SK-N-SH (cell line): Measurements from ENCODE around the gene DDA1. TPM values are rescaled to one million over a fixed set of nuclear protein-coding genes. Genes with fewer than 3 reads are reported as not detected.

ENCODE experiments used
- CTCF ChIA-PET: fragments of 300-600, 350-600 bp; formaldehyde crosslinking; extraction: SDS; loops from one replicate; lab custom pipeline; 2021; lab: Yijun Ruan, JAX
- POLR2A ChIA-PET: fragments of 350-600 bp; sonication (Branson Sonifier 250); formaldehyde crosslinking; extraction: SDS; loops from one replicate; lab custom pipeline; 2020; ENCODE audit warnings: antibody characterized with exemption, inconsistent platforms; lab: Yijun Ruan, JAX
- DNase-seq: peaks from one replicate; pipeline ENCODE4 v3.0.0; 2012
- H2AFZ ChIP-seq: fragments of 200-600 bp; sonication (generic); 2 replicates; pipeline ENCODE4 v1.8.1; 2016; ENCODE audit warnings: antibody characterized with exemption, mild to moderate bottlenecking, low read depth
- H3F3A ChIP-seq: fragments of 200-600 bp; sonication (generic); replicated peaks from 2 replicates; pipeline ENCODE3; 2016; ENCODE audit warnings: antibody characterized with exemption, mild to moderate bottlenecking; ENCODE audit not compliant: insufficient read depth
- H3K27ac ChIP-seq, 2 experiments: fragments of 200-500 bp in 1 of 2; fragments of 200-600 bp in 1 of 2; sonication (Bioruptor generic) in 1 of 2; sonication (generic), shearing (Covaris generic) in 1 of 2; 2 replicates each; pipeline versions ENCODE4 v1.5.1 to v1.6.1; 2014 to 2016; ENCODE audit warnings: low read depth in 2 of 2, inconsistent platforms in 1 of 2, low read length in 1 of 2, mild to moderate bottlenecking in 1 of 2, mixed read lengths in 1 of 2
- H3K27me3 ChIP-seq: fragments of 200-600 bp; sonication (generic), shearing (Covaris generic); 2 replicates; pipeline ENCODE4 v1.6.1; 2016; ENCODE audit warnings: mixed run types; ENCODE audit not compliant: insufficient read depth
- H3K36me3 ChIP-seq, 2 experiments: fragments of 200-500 bp in 1 of 2; fragments of 200-600 bp in 1 of 2; sonication (Bioruptor generic) in 1 of 2; sonication (generic) in 1 of 2; replicated peaks in 1 of 2; 2 replicates each; pipeline versions ENCODE3 to v1.5.1; 2014 to 2016; ENCODE audit warnings: low read length in 1 of 2, mild to moderate bottlenecking in 1 of 2; ENCODE audit not compliant: insufficient read depth in 2 of 2, control insufficient read depth in 1 of 2
- H3K4me1 ChIP-seq, 2 experiments: fragments of 200-500 bp in 1 of 2; fragments of 200-600 bp in 1 of 2; sonication (Bioruptor generic) in 1 of 2; sonication (generic), shearing (Covaris generic) in 1 of 2; 2 replicates each; pipeline versions ENCODE4 v1.5.1 to v1.6.1; 2014 to 2016; ENCODE audit warnings: low read depth in 1 of 2, low read length in 1 of 2, mixed run types in 1 of 2; ENCODE audit not compliant: insufficient read depth in 2 of 2, control insufficient read depth in 1 of 2
- H3K4me2 ChIP-seq: fragments of 200-600 bp; sonication (generic), shearing (Covaris generic); 2 replicates; pipeline ENCODE4 v1.6.1; 2017; ENCODE audit warnings: mixed run types
- H3K4me3 ChIP-seq, 2 experiments: fragments of 200-500 bp in 1 of 2; fragments of 200-600 bp in 1 of 2; sonication (Bioruptor generic) in 1 of 2; sonication (generic), shearing (Covaris generic) in 1 of 2; 2 replicates each; pipeline versions ENCODE4 v1.5.1 to v1.8.1; 2014 to 2016; ENCODE audit warnings: low read depth in 2 of 2, inconsistent platforms in 1 of 2, low read length in 1 of 2, mild to moderate bottlenecking in 1 of 2, mixed read lengths in 1 of 2, moderate library complexity in 1 of 2
- H3K79me2 ChIP-seq: fragments of 200-600 bp; sonication (generic); 2 replicates; pipeline ENCODE4 v1.8.1; 2017; ENCODE audit warnings: mild to moderate bottlenecking; ENCODE audit not compliant: insufficient read depth
- H3K9ac ChIP-seq: fragments of 200-600 bp; sonication (generic); 2 replicates; pipeline ENCODE4 v1.6.1; 2017; ENCODE audit warnings: mixed run types
- H3K9me2 ChIP-seq: fragments of 200-600 bp; sonication (generic); 2 replicates; pipeline ENCODE4 v1.6.1; 2017; ENCODE audit warnings: mixed run types
- H3K9me3 ChIP-seq: fragments of 200-600 bp; sonication (generic); 2 replicates; pipeline ENCODE4 v1.6.1; 2017; ENCODE audit warnings: mixed run types, mild to moderate bottlenecking, moderate library complexity
- H4K20me1 ChIP-seq: fragments of 200-600 bp; sonication (generic); 2 replicates; pipeline ENCODE4 v1.6.1; 2017; ENCODE audit warnings: mild to moderate bottlenecking, mixed run types; ENCODE audit not compliant: insufficient read depth
- CHD2 ChIP-seq: fragments of 150-350 bp; IDR thresholded peaks from 2 replicates; pipeline ENCODE4 v1.6.1; 2018; ENCODE audit warnings: low read length; ENCODE audit not compliant: partially characterized antibody
- ELF1 ChIP-seq: IDR thresholded peaks from 2 replicates; pipeline ENCODE4 v1.4.0; 2012
- EZH2phosphoT487 ChIP-seq: fragments of 200-600 bp; sonication (generic); IDR thresholded peaks from 2 replicates; pipeline ENCODE4 v1.6.1; 2017; ENCODE audit warnings: low read depth, mixed run types, mild to moderate bottlenecking, antibody characterized with exemption, moderate library complexity, borderline replicate concordance
- JUND ChIP-seq: IDR thresholded peaks from 2 replicates; pipeline ENCODE4 v1.4.0; 2012
- MEF2A ChIP-seq: IDR thresholded peaks from 2 replicates; pipeline ENCODE4 v1.4.0; 2012; ENCODE audit warnings: low read depth, borderline replicate concordance
- MXI1 ChIP-seq: IDR thresholded peaks from 2 replicates; pipeline ENCODE4 v1.6.1; 2012; ENCODE audit warnings: mild to moderate bottlenecking, low read depth, low read length, improper control_type of control experiment
- POLR2AphosphoS5 ChIP-seq: IDR thresholded peaks from 2 replicates; pipeline ENCODE4 v1.6.1; 2012; ENCODE audit warnings: low read depth, low read length
- RCOR1 ChIP-seq: fragments of 150-350 bp; IDR thresholded peaks from 2 replicates; pipeline ENCODE4 v1.6.1; 2017; ENCODE audit warnings: antibody characterized with exemption, low read length
- RXRA ChIP-seq: IDR thresholded peaks from 2 replicates; pipeline ENCODE4 v1.4.0; 2012; ENCODE audit warnings: low read depth, mild to moderate bottlenecking, borderline replicate concordance
- SIN3A ChIP-seq: IDR thresholded peaks from 2 replicates; pipeline ENCODE4 v1.6.1; 2012; ENCODE audit warnings: low read depth, mild to moderate bottlenecking, low read length, moderate library complexity, borderline replicate concordance
- SMC3 ChIP-seq: IDR thresholded peaks from 2 replicates; pipeline ENCODE4 v1.6.1; 2012; ENCODE audit warnings: low read depth, low read length, improper control_type of control experiment
- TAF1 ChIP-seq: IDR thresholded peaks from 2 replicates; pipeline ENCODE4 v1.6.1; 2012; ENCODE audit warnings: low read depth, mild to moderate bottlenecking, low read length, moderate library complexity, borderline replicate concordance
- TCF12 ChIP-seq: IDR thresholded peaks from 2 replicates; pipeline ENCODE4 v1.4.0; 2012
- WGBS: methylation state at CpG from one replicate; pipeline ENCODE4 v1.1.6; 2017; ENCODE audit warnings: low lambda C conversion rate; 5-methylcytosine and 5-hydroxymethylcytosine counted together
- polyA plus RNA-seq, 3 experiments: library from polyadenylated mRNA; depleted of rRNA; stranded (reverse); fragments of >200 nt; gene quantifications; 2 replicates each; pipeline ENCODE4 v1.2.3, GENCODE V29; 2012
- TF ChIP-seq, protein P1 (sequence below): fragments of 150-350 bp; IDR thresholded peaks from 2 replicates; pipeline ENCODE4 v1.6.1; 2017; ENCODE audit warnings: antibody characterized with exemption, low read length, low read depth, borderline replicate concordance
- TF ChIP-seq, protein P2 (sequence below): IDR thresholded peaks from 2 replicates; pipeline ENCODE4; 2012
- TF ChIP-seq, protein P3 (sequence below): IDR thresholded peaks from 2 replicates; pipeline ENCODE4 v1.4.0; 2012; ENCODE audit warnings: low read depth, borderline replicate concordance
- TF ChIP-seq, protein P4 (sequence below): fragments of 200-600 bp; sonication (generic); IDR thresholded peaks from 2 replicates; pipeline ENCODE4 v1.6.1; 2017; ENCODE audit warnings: antibody characterized with exemption, mild to moderate bottlenecking, moderate library complexity
- TF ChIP-seq, protein P5 (sequence below): fragments of 150-350 bp; IDR thresholded peaks from 2 replicates; pipeline ENCODE4 v1.6.1; 2016; ENCODE audit warnings: mild to moderate bottlenecking, low read depth, low read length
- TF ChIP-seq, protein P6 (sequence below): IDR thresholded peaks from 2 replicates; pipeline ENCODE4 v1.4.0; 2012; ENCODE audit warnings: low read depth

Gene DDA1
- polyA plus RNA-seq, 1 of the 3 experiments (the other 2 are of a cell fraction) = 135 TPM

DNA sequence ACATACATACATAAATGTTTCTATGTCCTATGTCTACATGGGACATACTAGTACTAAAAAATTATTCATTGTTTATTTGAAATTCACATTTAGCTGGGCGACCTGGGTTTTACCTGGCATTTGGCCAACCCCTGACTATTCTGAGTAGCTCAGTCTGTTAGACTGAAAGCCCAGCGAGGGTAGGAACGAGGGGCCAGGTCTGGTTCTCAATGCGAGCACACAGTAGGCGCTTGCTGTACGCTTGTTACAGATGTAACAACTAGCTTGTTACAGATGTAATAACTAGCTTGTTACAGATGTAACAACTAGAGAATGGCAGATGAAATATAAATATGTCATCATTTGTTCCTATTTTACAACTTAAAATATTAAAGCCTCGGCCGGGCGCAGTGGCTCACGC is 26.2 kb downstream of the DDA1 start:
- H3K27me3 ChIP-seq = no peaks in the 10 kb centered on the region
- H3K79me2 ChIP-seq = peaks cover 8% of the 10 kb centered on the region; the same call in 1 of the 2 replicates
- no peaks in the 10 kb centered on the region for H3K9me2 ChIP-seq
- no peak for DNase-seq
- H2AFZ ChIP-seq = peak overlapping the region; percentile 95; the same call in 1 of the 2 replicates
- H3K4me3 ChIP-seq = peak overlapping the region in 1 of 2 experiments; percentile 83; a peak in 2 of 4 replicates
- peaks cover 0 to 24% of the 10 kb centered on the region in 2 experiments; a peak in 1 of 4 replicates for H3K4me1 ChIP-seq
- no peak overlapping the region for H3K27ac ChIP-seq
- TF ChIP-seq EZH2phosphoT487 (no peak), JUND (no peak), ELF1 (no peak), RXRA (no peak)
- TF ChIP-seq, protein P1, sequence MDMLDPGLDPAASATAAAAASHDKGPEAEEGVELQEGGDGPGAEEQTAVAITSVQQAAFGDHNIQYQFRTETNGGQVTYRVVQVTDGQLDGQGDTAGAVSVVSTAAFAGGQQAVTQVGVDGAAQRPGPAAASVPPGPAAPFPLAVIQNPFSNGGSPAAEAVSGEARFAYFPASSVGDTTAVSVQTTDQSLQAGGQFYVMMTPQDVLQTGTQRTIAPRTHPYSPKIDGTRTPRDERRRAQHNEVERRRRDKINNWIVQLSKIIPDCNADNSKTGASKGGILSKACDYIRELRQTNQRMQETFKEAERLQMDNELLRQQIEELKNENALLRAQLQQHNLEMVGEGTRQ = no peak
- H3K9ac ChIP-seq = no peak overlapping the region
- WGBS = 62% methylated on average over 9 of the region's 10 CpGs
- H3K36me3 ChIP-seq = no peaks in the 10 kb centered on the region
- no peaks in the 10 kb centered on the region for H4K20me1 ChIP-seq
- ChIA-PET POLR2A (no interaction called here), CTCF (interaction anchor here (1.3 to 1.9 kb wide), 2 partner anchors 50 to 51 kb away, joined by 3 to 5 read pairs; no protein-coding TSS in a partner anchor)
- peak overlapping the region; percentile 96 for H3K4me2 ChIP-seq
- peaks cover 8% of the 10 kb centered on the region for H3F3A ChIP-seq
- H3K9me3 ChIP-seq = no peaks in the 10 kb centered on the region

DNA sequence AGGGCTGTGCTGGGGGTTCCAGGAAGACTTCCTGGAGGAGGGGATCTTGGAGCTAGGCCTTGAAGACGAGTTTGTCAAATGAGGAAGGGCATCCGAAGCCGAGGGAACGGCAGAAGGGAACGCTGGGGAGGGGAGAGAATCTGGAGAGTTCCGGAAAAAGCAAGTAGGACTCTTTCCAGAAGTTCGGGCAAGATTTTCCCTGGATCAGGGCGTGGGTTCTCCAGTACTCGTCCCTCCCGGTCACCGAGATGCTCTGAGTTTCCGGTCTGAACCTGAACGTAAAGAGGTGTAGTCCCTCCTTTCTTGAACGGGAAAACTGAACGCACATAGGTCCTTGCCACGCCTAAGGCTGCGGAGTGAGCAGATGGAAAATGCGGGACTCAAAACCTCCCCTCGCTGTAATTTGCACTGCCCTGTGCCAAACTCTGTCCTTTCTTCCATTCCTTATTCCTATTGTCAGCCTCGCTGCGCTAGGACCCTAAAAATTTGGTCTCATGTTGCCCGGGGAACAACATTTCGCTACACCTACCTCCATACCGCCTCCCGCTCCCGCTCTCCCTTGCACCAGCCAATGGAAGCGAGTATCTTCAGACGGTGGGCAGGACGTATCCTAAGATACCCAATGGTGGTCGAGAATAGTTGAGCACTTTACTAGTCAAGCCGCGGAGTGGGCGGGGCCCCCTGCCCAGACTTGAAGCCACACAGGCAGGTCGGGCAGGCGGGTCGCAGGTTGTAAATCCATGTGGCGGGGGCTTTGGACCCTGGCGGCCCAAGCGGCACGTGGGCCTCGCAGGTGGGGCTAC is 27.7 kb downstream of the DDA1 start, which contains the start of gene GTPBP3:
TSS of gene GTPBP3 (plus strand) at position 682 of the 803 bp plus-strand sequence. CDS start at position 741, 59 bp downstream.
- H3K79me2 ChIP-seq = peaks cover 8% of the 10 kb centered on the region; the same call in 1 of the 2 replicates
- peaks cover 0 to 24% of the 10 kb centered on the region in 2 experiments; a peak in 1 of 4 replicates for H3K4me1 ChIP-seq
- H3K27ac ChIP-seq = peak within 1 kb of the TSS; percentile 82 to 96
- H3K4me2 ChIP-seq = peak within 1 kb of the TSS; percentile 94
- WGBS = under 1% methylated on average over 28 of the region's 41 CpGs
- CTCF ChIA-PET = interaction anchor here (1.9 kb wide), 1 partner anchor 48 kb away, joined by 5 read pairs; no protein-coding TSS in a partner anchor
- peak within 1 kb of the TSS; percentile 85 for H3K9ac ChIP-seq
- POLR2A ChIA-PET = interaction anchor here (0.6 kb wide), 1 partner anchor 128 kb away, joined by 4 read pairs; no protein-coding TSS in a partner anchor
- no peaks in the 10 kb centered on the region for H3K9me2 ChIP-seq
- peak within 1 kb of the TSS; percentile 82 for H2AFZ ChIP-seq
- peaks cover 8% of the 10 kb centered on the region for H3F3A ChIP-seq
- DNase-seq = peak; percentile 95
- peak within 1 kb of the TSS; percentile 91 to 99 for H3K4me3 ChIP-seq
- H4K20me1 ChIP-seq = no peaks in the 10 kb centered on the region
- H3K36me3 ChIP-seq = peaks cover 0 to 7% of the 10 kb centered on the region in 2 experiments
- no peaks in the 10 kb centered on the region for H3K27me3 ChIP-seq
- no peaks in the 10 kb centered on the region for H3K9me3 ChIP-seq
- TF ChIP-seq, protein P2, sequence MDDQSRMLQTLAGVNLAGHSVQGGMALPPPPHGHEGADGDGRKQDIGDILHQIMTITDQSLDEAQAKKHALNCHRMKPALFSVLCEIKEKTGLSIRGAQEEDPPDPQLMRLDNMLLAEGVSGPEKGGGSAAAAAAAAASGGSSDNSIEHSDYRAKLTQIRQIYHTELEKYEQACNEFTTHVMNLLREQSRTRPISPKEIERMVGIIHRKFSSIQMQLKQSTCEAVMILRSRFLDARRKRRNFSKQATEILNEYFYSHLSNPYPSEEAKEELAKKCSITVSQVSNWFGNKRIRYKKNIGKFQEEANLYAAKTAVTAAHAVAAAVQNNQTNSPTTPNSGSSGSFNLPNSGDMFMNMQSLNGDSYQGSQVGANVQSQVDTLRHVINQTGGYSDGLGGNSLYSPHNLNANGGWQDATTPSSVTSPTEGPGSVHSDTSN = peak; percentile 48
- TF ChIP-seq RCOR1 (no peak; the same call in 1 of the 2 replicates), CHD2 (peak; percentile 67), MEF2A (no peak), SMC3 (no peak), TCF12 (peak; percentile 35; the same call in 1 of the 2 replicates), TAF1 (peak; percentile 52), MXI1 (peak; percentile 96), SIN3A (no peak), POLR2AphosphoS5 (peak; percentile 62)
- TF ChIP-seq, protein P3, sequence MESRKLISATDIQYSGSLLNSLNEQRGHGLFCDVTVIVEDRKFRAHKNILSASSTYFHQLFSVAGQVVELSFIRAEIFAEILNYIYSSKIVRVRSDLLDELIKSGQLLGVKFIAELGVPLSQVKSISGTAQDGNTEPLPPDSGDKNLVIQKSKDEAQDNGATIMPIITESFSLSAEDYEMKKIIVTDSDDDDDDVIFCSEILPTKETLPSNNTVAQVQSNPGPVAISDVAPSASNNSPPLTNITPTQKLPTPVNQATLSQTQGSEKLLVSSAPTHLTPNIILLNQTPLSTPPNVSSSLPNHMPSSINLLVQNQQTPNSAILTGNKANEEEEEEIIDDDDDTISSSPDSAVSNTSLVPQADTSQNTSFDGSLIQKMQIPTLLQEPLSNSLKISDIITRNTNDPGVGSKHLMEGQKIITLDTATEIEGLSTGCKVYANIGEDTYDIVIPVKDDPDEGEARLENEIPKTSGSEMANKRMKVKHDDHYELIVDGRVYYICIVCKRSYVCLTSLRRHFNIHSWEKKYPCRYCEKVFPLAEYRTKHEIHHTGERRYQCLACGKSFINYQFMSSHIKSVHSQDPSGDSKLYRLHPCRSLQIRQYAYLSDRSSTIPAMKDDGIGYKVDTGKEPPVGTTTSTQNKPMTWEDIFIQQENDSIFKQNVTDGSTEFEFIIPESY = no peak
- TF ChIP-seq, protein P4, sequence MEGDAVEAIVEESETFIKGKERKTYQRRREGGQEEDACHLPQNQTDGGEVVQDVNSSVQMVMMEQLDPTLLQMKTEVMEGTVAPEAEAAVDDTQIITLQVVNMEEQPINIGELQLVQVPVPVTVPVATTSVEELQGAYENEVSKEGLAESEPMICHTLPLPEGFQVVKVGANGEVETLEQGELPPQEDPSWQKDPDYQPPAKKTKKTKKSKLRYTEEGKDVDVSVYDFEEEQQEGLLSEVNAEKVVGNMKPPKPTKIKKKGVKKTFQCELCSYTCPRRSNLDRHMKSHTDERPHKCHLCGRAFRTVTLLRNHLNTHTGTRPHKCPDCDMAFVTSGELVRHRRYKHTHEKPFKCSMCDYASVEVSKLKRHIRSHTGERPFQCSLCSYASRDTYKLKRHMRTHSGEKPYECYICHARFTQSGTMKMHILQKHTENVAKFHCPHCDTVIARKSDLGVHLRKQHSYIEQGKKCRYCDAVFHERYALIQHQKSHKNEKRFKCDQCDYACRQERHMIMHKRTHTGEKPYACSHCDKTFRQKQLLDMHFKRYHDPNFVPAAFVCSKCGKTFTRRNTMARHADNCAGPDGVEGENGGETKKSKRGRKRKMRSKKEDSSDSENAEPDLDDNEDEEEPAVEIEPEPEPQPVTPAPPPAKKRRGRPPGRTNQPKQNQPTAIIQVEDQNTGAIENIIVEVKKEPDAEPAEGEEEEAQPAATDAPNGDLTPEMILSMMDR = no peak
- TF ChIP-seq, protein P5, sequence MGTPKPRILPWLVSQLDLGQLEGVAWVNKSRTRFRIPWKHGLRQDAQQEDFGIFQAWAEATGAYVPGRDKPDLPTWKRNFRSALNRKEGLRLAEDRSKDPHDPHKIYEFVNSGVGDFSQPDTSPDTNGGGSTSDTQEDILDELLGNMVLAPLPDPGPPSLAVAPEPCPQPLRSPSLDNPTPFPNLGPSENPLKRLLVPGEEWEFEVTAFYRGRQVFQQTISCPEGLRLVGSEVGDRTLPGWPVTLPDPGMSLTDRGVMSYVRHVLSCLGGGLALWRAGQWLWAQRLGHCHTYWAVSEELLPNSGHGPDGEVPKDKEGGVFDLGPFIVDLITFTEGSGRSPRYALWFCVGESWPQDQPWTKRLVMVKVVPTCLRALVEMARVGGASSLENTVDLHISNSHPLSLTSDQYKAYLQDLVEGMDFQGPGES = peak; percentile 55; the same call in 1 of the 2 replicates
- TF ChIP-seq, protein P6, sequence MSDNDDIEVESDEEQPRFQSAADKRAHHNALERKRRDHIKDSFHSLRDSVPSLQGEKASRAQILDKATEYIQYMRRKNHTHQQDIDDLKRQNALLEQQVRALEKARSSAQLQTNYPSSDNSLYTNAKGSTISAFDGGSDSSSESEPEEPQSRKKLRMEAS = peak; percentile 89
